Measurements from ENCODE around the gene MAP3K14.

The MAP3K14 gene

DNA sequence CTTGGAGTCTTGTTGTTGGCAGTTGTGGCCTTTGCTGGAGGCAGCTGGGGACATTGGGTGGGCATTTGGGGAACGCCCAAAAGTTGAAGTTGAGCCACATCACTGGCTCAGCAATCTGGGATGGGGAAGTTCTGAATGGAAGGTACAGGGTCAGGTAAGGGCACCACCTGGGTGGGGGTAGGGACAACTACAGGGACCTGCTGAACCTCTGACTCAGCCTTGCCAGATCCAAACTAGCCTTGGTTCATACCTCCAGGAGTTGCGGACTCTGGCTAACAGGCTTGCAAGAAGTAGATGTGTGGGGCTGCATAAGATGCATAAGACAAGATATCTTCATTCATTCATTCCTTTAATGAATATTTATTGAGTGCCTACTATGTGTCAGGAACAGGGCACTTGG, 79.1 kb downstream of the MAP3K14 start:
- Histone ChIP-seq H3K4me1 (ENCODE audit: low read length) (peaks cover 5% of the 10 kb centered on the region; the same call in 1 of the 2 replicates), H3K4me2 (ENCODE audit: low read depth, low read length) (no peak overlapping the region), H3K79me2 (ENCODE audit: low read length) (peaks cover 72% of the 10 kb centered on the region), H3K4me3 (ENCODE audit: low read length) (no peak overlapping the region), H3K9ac (ENCODE audit: low read length) (no peak overlapping the region), H3K27me3 (replicated peaks; ENCODE audit: insufficient read depth, low read length) (no peaks in the 10 kb centered on the region), H3K36me3 (replicated peaks; ENCODE audit: insufficient read depth, low read length) (peaks cover 27% of the 10 kb centered on the region), H3F3A (ENCODE audit: insufficient read depth, low read length) (peaks cover 15% of the 10 kb centered on the region), H3K9me2 (replicated peaks; ENCODE audit: insufficient read depth, low read length) (no peaks in the 10 kb centered on the region), H3K9me3 (replicated peaks; ENCODE audit: insufficient read depth, low read length) (no peaks in the 10 kb centered on the region), H2AFZ (ENCODE audit: low read length) (no peak overlapping the region), H4K20me1 (ENCODE audit: insufficient read depth, low read length) (0 out of 2 replicates have a peak, but pooled peaks cover 2% of the 10 kb centered on the region), H3K27ac (ENCODE audit: low read length) (no peak overlapping the region)
- TF ChIP-seq, protein P1, sequence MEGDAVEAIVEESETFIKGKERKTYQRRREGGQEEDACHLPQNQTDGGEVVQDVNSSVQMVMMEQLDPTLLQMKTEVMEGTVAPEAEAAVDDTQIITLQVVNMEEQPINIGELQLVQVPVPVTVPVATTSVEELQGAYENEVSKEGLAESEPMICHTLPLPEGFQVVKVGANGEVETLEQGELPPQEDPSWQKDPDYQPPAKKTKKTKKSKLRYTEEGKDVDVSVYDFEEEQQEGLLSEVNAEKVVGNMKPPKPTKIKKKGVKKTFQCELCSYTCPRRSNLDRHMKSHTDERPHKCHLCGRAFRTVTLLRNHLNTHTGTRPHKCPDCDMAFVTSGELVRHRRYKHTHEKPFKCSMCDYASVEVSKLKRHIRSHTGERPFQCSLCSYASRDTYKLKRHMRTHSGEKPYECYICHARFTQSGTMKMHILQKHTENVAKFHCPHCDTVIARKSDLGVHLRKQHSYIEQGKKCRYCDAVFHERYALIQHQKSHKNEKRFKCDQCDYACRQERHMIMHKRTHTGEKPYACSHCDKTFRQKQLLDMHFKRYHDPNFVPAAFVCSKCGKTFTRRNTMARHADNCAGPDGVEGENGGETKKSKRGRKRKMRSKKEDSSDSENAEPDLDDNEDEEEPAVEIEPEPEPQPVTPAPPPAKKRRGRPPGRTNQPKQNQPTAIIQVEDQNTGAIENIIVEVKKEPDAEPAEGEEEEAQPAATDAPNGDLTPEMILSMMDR (IDR thresholded peaks at IDR 0.05; ENCODE audit: low read length), result no peak
- no peak for TF ChIP-seq EZH2 (optimal IDR thresholded peaks at IDR 0.05; ENCODE audit: low read depth, low read length)
- TF ChIP-seq EZH2phosphoT487 (IDR thresholded peaks at IDR 0.05; ENCODE audit: low read length), result no peak
- DNase-seq, result no peak

DNA sequence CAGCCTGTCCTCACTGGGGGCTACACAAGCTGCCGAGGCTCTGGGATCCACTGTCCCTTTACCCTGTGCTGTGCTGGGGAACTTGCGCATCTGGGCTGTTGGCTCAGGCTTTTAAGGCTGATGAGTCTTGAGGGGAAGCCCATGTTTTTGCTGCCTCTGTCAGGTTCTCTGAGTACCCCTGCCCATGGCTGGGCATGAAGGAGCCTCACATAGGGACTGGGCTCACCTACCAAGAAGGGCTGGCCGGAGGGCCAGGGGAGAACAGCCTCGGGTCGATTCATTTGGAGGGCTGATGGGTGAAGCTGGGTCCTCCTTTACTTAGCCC, 80.6 kb downstream of the MAP3K14 start:
- no peak for DNase-seq
- Histone ChIP-seq H3K27me3 (replicated peaks; ENCODE audit: insufficient read depth, low read length) (no peaks in the 10 kb centered on the region), H3K9me3 (replicated peaks; ENCODE audit: insufficient read depth, low read length) (no peaks in the 10 kb centered on the region), H3K27ac (ENCODE audit: low read length) (no peak overlapping the region), H3K4me1 (ENCODE audit: low read length) (peaks cover 5% of the 10 kb centered on the region; the same call in 1 of the 2 replicates), H3K79me2 (ENCODE audit: low read length) (peaks cover 87% of the 10 kb centered on the region), H3K4me3 (ENCODE audit: low read length) (no peak overlapping the region), H2AFZ (ENCODE audit: low read length) (no peak overlapping the region), H3K9me2 (replicated peaks; ENCODE audit: insufficient read depth, low read length) (no peaks in the 10 kb centered on the region), H3K36me3 (replicated peaks; ENCODE audit: insufficient read depth, low read length) (peaks cover 30% of the 10 kb centered on the region), H4K20me1 (ENCODE audit: insufficient read depth, low read length) (0 out of 2 replicates have a peak, but pooled peaks cover 2% of the 10 kb centered on the region), H3K9ac (ENCODE audit: low read length) (no peak overlapping the region), H3K4me2 (ENCODE audit: low read depth, low read length) (no peak overlapping the region), H3F3A (ENCODE audit: insufficient read depth, low read length) (peaks cover 15% of the 10 kb centered on the region)
- no peak for TF ChIP-seq EZH2phosphoT487 (IDR thresholded peaks at IDR 0.05; ENCODE audit: low read length)
- TF ChIP-seq EZH2 (optimal IDR thresholded peaks at IDR 0.05; ENCODE audit: low read depth, low read length), result no peak
- TF ChIP-seq, protein P1 (IDR thresholded peaks at IDR 0.05; ENCODE audit: low read length), result no peak

DNA sequence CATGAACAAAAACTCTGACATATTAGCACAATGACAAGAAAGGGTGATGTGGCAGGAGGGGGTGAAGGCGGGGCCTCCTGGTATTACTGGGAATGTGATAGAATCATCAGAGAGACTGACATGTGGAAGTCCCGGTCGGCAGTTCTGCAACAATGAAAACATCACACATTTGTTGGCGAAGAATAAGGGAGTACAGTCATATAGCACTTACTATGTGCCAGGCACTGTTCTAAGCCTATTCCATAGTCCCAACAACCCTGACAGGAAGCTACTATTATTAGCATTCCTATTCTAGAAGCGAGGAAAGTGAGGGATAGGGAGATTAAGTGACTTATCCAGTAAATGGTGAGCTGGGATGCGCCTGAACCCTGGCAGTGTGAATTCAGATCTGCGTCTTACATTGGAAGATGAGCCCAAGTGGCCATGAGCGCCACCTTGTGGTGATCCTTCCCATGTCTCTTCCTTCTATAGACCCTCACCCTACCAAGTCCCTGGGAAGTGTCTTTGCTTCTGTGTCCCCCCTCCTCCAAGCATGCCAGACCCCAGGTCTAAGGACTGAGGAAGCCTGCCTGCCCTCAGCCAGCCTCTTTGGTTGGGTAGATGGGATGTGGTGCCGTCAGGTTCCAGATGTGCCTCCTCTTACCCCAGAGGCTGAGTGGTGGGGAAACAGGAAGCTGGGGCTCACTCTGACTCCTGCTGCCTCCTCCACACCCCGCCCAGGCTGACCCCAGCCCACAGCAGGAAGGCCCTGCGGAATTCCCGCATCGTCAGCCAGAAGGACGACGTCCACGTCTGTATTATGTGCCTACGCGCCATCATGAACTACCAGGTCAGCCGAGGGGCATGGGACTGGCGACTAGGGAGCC, 81.2 kb downstream of the MAP3K14 start:
- peak; percentile 70 for DNase-seq
- peaks cover 15% of the 10 kb centered on the region for H3F3A ChIP-seq (ENCODE audit: insufficient read depth, low read length)
- H3K36me3 ChIP-seq (replicated peaks; ENCODE audit: insufficient read depth, low read length), result peaks cover 30% of the 10 kb centered on the region
- no peaks in the 10 kb centered on the region for H3K9me2 ChIP-seq (replicated peaks; ENCODE audit: insufficient read depth, low read length)
- H3K79me2 ChIP-seq (ENCODE audit: low read length), result peaks cover 87% of the 10 kb centered on the region
- no peak for TF ChIP-seq EZH2phosphoT487 (IDR thresholded peaks at IDR 0.05; ENCODE audit: low read length)
- TF ChIP-seq EZH2 (optimal IDR thresholded peaks at IDR 0.05; ENCODE audit: low read depth, low read length), result no peak
- TF ChIP-seq, protein P1 (IDR thresholded peaks at IDR 0.05; ENCODE audit: low read length), result peak; percentile 84
- H3K9me3 ChIP-seq (replicated peaks; ENCODE audit: insufficient read depth, low read length), result no peaks in the 10 kb centered on the region
- no peaks in the 10 kb centered on the region for H4K20me1 ChIP-seq (ENCODE audit: insufficient read depth, low read length)
- no peak overlapping the region for H3K4me3 ChIP-seq (ENCODE audit: low read length)
- no peak overlapping the region for H3K4me2 ChIP-seq (ENCODE audit: low read depth, low read length)
- peak overlapping the region; percentile 1; the same call in 1 of the 2 replicates for H3K27ac ChIP-seq (ENCODE audit: low read length)
- H3K9ac ChIP-seq (ENCODE audit: low read length), result no peak overlapping the region
- no peak overlapping the region for H2AFZ ChIP-seq (ENCODE audit: low read length)
- no peaks in the 10 kb centered on the region for H3K27me3 ChIP-seq (replicated peaks; ENCODE audit: insufficient read depth, low read length)
- H3K4me1 ChIP-seq (ENCODE audit: low read length), result peaks cover 5% of the 10 kb centered on the region; the same call in 1 of the 2 replicates

Data from MM.1S (cell line).